Fibroblast of lung (primary cell): ENCODE measurements around the gene CPZ. TPM values are rescaled to one million over a fixed set of nuclear protein-coding genes. Genes with fewer than 3 reads are reported as not detected.

ENCODE experiments used
- DNase-seq, 2 donors: peaks; one replicate each; pipeline versions ENCODE4 v3.0.0 to v3.0.0-alpha.2; 2010; ENCODE audit warnings: low read depth in 2 of 2
- H2AFZ ChIP-seq: 2 replicates; pipeline ENCODE4 v1.5.1; 2012; ENCODE audit warnings: low read length, control low read depth, inconsistent platforms
- H3K27ac ChIP-seq: 2 replicates; pipeline ENCODE4 v1.5.1; 2011; ENCODE audit warnings: low read length, control low read depth; ENCODE audit not compliant: insufficient read depth
- H3K27me3 ChIP-seq: 2 replicates; pipeline ENCODE4 v1.5.1; 2011; ENCODE audit warnings: mild to moderate bottlenecking, low read length; ENCODE audit not compliant: control insufficient read depth, insufficient read depth
- H3K36me3 ChIP-seq: 2 replicates; pipeline ENCODE4 v1.5.1; 2011; ENCODE audit warnings: low read length; ENCODE audit not compliant: control insufficient read depth, insufficient read depth
- H3K4me1 ChIP-seq: 2 replicates; pipeline ENCODE4 v1.5.1; 2011; ENCODE audit warnings: low read length; ENCODE audit not compliant: control insufficient read depth, insufficient read depth; ENCODE audit errors: extremely low read depth
- H3K4me2 ChIP-seq: 2 replicates; pipeline ENCODE4 v1.5.1; 2011; ENCODE audit warnings: low read length, control low read depth; ENCODE audit not compliant: insufficient read depth; ENCODE audit errors: extremely low read depth
- H3K4me3 ChIP-seq, 4 experiments: fragments of 200-600 bp in 1 of 4; sonication (generic) in 1 of 4; replicated peaks in 1 of 4; 2 replicates each; pipeline ENCODE4 v1.5.1; 2011 to 2016; ENCODE audit warnings: low read length in 4 of 4, low read depth in 3 of 4, mild to moderate bottlenecking in 3 of 4, control low read depth in 2 of 4, inconsistent platforms in 1 of 4, mixed read lengths in 1 of 4; ENCODE audit not compliant: insufficient read depth in 1 of 4; ENCODE audit errors: control extremely low read depth in 1 of 4
- H3K79me2 ChIP-seq: 2 replicates; pipeline ENCODE4 v1.5.1; 2012; ENCODE audit warnings: mild to moderate bottlenecking, low read length, inconsistent platforms; ENCODE audit not compliant: control insufficient read depth, insufficient read depth
- H3K9ac ChIP-seq: 2 replicates; pipeline ENCODE4 v1.5.1; 2011; ENCODE audit warnings: mild to moderate bottlenecking, low read length, control low read depth; ENCODE audit not compliant: insufficient read depth
- H3K9me3 ChIP-seq: 2 replicates; pipeline ENCODE4 v1.5.1; 2012; ENCODE audit warnings: low read depth, low read length; ENCODE audit not compliant: control insufficient read depth, insufficient read depth
- H4K20me1 ChIP-seq: 2 replicates; pipeline ENCODE4 v1.5.1; 2011; ENCODE audit warnings: low read length; ENCODE audit not compliant: control insufficient read depth, insufficient read depth; ENCODE audit errors: extremely low read depth
- CTCF ChIP-seq, 2 donors: IDR thresholded peaks in 1 of 2; conservative IDR thresholded peaks in 1 of 2; 1 replicate in 1 of 2; 2 replicates in 1 of 2; pipeline ENCODE4 v1.5.1; 2011 to 2012; ENCODE audit warnings: low read length in 2 of 2, control low read depth in 1 of 2, inconsistent platforms in 1 of 2, low read depth in 1 of 2, mild to moderate bottlenecking in 1 of 2
- EZH2 ChIP-seq: IDR thresholded peaks from 2 replicates; pipeline ENCODE4 v1.5.1; 2012; ENCODE audit warnings: low read length, control low read depth, mild to moderate bottlenecking; ENCODE audit errors: missing control alignments
- polyA plus RNA-seq, 2 donors: library from polyadenylated mRNA; depleted of rRNA in 1 of 2; stranded (reverse) in 1 of 2; unstranded in 1 of 2; fragments of >200 nt; gene quantifications; 2 replicates each; pipeline ENCODE4 v1.2.1, GENCODE V29; 2011 to 2012; ENCODE audit warnings: missing spikeins in 1 of 2
- total RNA-seq: library from RNA; depleted of rRNA; stranded (reverse); fragments of >200 nt; gene quantifications from 2 replicates; pipeline ENCODE4 v1.2.1, GENCODE V29; 2014

CPZ gene
- total and polyA plus RNA-seq, 2 donors (not counting 1 experiment from before 2014, with no cell fraction given) = 7.1 to 24.4 TPM

GRCh38 chr4:8644461-8644891, 51.9 kb downstream of the CPZ start:
- TF ChIP-seq CTCF (conservative IDR thresholded peaks at IDR 0.05 in 1 of 2, IDR thresholded peaks at IDR 0.05 in 1 of 2; ENCODE audit: low read depth in 1 of 2, low read length in 2 of 2) (no peak), EZH2 (no peak)
- DNase-seq = no peak
- no peaks in the 10 kb centered on the region for H3K36me3 ChIP-seq
- H4K20me1 ChIP-seq = no peaks in the 10 kb centered on the region
- no peaks in the 10 kb centered on the region for H3K4me1 ChIP-seq
- H3K9ac ChIP-seq = no peak overlapping the region
- no peaks in the 10 kb centered on the region for H3K9me3 ChIP-seq
- H3K27me3 ChIP-seq = no peaks in the 10 kb centered on the region
- H3K4me2 ChIP-seq = no peak overlapping the region
- no peak overlapping the region for H3K4me3 ChIP-seq
- H3K27ac ChIP-seq = no peak overlapping the region
- H2AFZ ChIP-seq = no peak overlapping the region
- no peaks in the 10 kb centered on the region for H3K79me2 ChIP-seq

- no peak overlapping the region for H3K9ac ChIP-seq
- DNase-seq = no peak
These were observed 52.6 kb downstream of the CPZ start for GRCh38 chr4:8644966-8645752.

GRCh38 chr4:8645753-8646124, 53.2 kb downstream of the CPZ start:
- Histone ChIP-seq H3K36me3 (no peaks in the 10 kb centered on the region), H3K4me3 (no peak overlapping the region), H3K79me2 (no peaks in the 10 kb centered on the region), H3K27ac (no peak overlapping the region), H3K9ac (no peak overlapping the region), H2AFZ (no peak overlapping the region), H4K20me1 (no peaks in the 10 kb centered on the region), H3K4me2 (no peak overlapping the region), H3K9me3 (no peaks in the 10 kb centered on the region), H3K27me3 (no peaks in the 10 kb centered on the region), H3K4me1 (no peaks in the 10 kb centered on the region)
- DNase-seq = no peak
- no peak for TF ChIP-seq CTCF (conservative IDR thresholded peaks at IDR 0.05 in 1 of 2, IDR thresholded peaks at IDR 0.05 in 1 of 2; ENCODE audit: low read depth in 1 of 2, low read length in 2 of 2)
- no peak for TF ChIP-seq EZH2

More at GRCh38 chr4:8644966-8645752, 52.6 kb downstream of the CPZ start:
- H2AFZ ChIP-seq = no peak overlapping the region
- no peaks in the 10 kb centered on the region for H3K79me2 ChIP-seq
- no peak overlapping the region for H3K4me3 ChIP-seq
- no peak for TF ChIP-seq EZH2
- no peak for TF ChIP-seq CTCF (conservative IDR thresholded peaks at IDR 0.05 in 1 of 2, IDR thresholded peaks at IDR 0.05 in 1 of 2; ENCODE audit: low read depth in 1 of 2, low read length in 2 of 2)
- H3K27me3 ChIP-seq = no peaks in the 10 kb centered on the region
- H3K27ac ChIP-seq = no peak overlapping the region
- no peak overlapping the region for H3K4me2 ChIP-seq
- H3K4me1 ChIP-seq = no peaks in the 10 kb centered on the region
- no peaks in the 10 kb centered on the region for H4K20me1 ChIP-seq
- no peaks in the 10 kb centered on the region for H3K9me3 ChIP-seq
- H3K36me3 ChIP-seq = no peaks in the 10 kb centered on the region
